OCI-LY1 (cell line): ENCODE measurements around the gene HOXB6.

Experiments
- H2AFZ ChIP-seq: fragments of 200-600 bp; sonication (generic), shearing (Covaris generic); 2 replicates; pipeline ENCODE4 v1.6.0; 2014; ENCODE audit warnings: antibody characterized with exemption, mild to moderate bottlenecking, low read length
- H3F3A ChIP-seq: fragments of 200-600 bp; sonication (generic), shearing (Covaris generic); 2 replicates; pipeline ENCODE4 v1.6.0; 2014; ENCODE audit warnings: mild to moderate bottlenecking, antibody characterized with exemption, low read length, moderate library complexity; ENCODE audit not compliant: insufficient read depth
- H3K27ac ChIP-seq: fragments of 200-600 bp; sonication (generic); 2 replicates; pipeline ENCODE4 v1.5.1; 2014; ENCODE audit warnings: low read length, mixed run types, mild to moderate bottlenecking, low read depth; ENCODE audit not compliant: poor library complexity, severe bottlenecking
- H3K27me3 ChIP-seq: fragments of 200-600 bp; sonication (generic); 2 replicates; pipeline ENCODE4 v1.6.0; 2014; ENCODE audit warnings: antibody characterized with exemption, mild to moderate bottlenecking, low read length, moderate library complexity; ENCODE audit not compliant: insufficient read depth
- H3K36me3 ChIP-seq: fragments of 200-600 bp; sonication (generic); 2 replicates; pipeline ENCODE4 v1.6.1; 2014; ENCODE audit warnings: mild to moderate bottlenecking, antibody characterized with exemption, low read length, moderate library complexity, mixed read lengths; ENCODE audit not compliant: insufficient read depth
- H3K4me1 ChIP-seq: fragments of 200-600 bp; sonication (generic); 2 replicates; pipeline ENCODE4 v1.5.1; 2014; ENCODE audit warnings: mild to moderate bottlenecking, low read length, moderate library complexity; ENCODE audit not compliant: insufficient read depth, severe bottlenecking
- H3K4me2 ChIP-seq: fragments of 200-600 bp; sonication (generic), shearing (Covaris generic); 2 replicates; pipeline ENCODE4 v1.6.1; 2014; ENCODE audit warnings: low read length
- H3K4me3 ChIP-seq: fragments of 200-600 bp; sonication (generic); 2 replicates; pipeline ENCODE4 v1.5.1; 2014; ENCODE audit warnings: low read length, low read depth, mild to moderate bottlenecking, mixed read lengths; ENCODE audit not compliant: poor library complexity, severe bottlenecking
- H3K79me2 ChIP-seq: fragments of 200-600 bp; shearing (Covaris generic); 2 replicates; pipeline ENCODE4 v1.6.1; 2016; ENCODE audit warnings: mixed run types, low read length, mixed read lengths; ENCODE audit not compliant: insufficient read depth
- H3K9ac ChIP-seq: fragments of 200-600 bp; sonication (generic), shearing (Covaris generic); 2 replicates; pipeline ENCODE4 v1.6.1; 2014; ENCODE audit warnings: mild to moderate bottlenecking, low read length, mixed read lengths
- H3K9me2 ChIP-seq: fragments of 200-600 bp; sonication (generic), shearing (Covaris generic); 2 replicates; pipeline ENCODE4 v1.6.1; 2014; ENCODE audit warnings: low read depth, mild to moderate bottlenecking, low read length, mixed read lengths
- H3K9me3 ChIP-seq: fragments of 200-600 bp; shearing (Covaris generic); 2 replicates; pipeline ENCODE4 v1.6.1; 2014; ENCODE audit warnings: low read length, mixed read lengths
- H4K20me1 ChIP-seq: fragments of 200-600 bp; sonication (generic), shearing (Covaris generic); 2 replicates; pipeline ENCODE4 v1.6.0; 2016; ENCODE audit warnings: mild to moderate bottlenecking, low read length; ENCODE audit not compliant: insufficient read depth
- CTCF ChIP-seq: fragments of 200-600 bp; sonication (generic), shearing (Covaris generic); IDR thresholded peaks from 2 replicates; pipeline ENCODE4 v1.5.1; 2017; ENCODE audit warnings: mild to moderate bottlenecking, antibody characterized with exemption, low read length, moderate library complexity, mixed read lengths
- EZH2 ChIP-seq: fragments of 200-600 bp; sonication (generic), shearing (Covaris generic); IDR thresholded peaks from 2 replicates; pipeline ENCODE4 v1.8.0; 2017; ENCODE audit warnings: borderline replicate concordance, mixed run types, mild to moderate bottlenecking, antibody characterized with exemption, low read length, moderate library complexity, mixed read lengths

Gene HOXB6

GRCh38 chr17:48630925-48631692 lies 26.3 kb upstream of the HOXB6 start:
- Histone ChIP-seq H3K79me2 (no peaks in the 10 kb centered on the region), H3K27ac (no peak overlapping the region), H4K20me1 (no peaks in the 10 kb centered on the region), H3K27me3 (peaks cover 6% of the 10 kb centered on the region; the same call in 1 of the 2 replicates), H3K4me1 (no peaks in the 10 kb centered on the region), H3F3A (no peaks in the 10 kb centered on the region), H3K9me3 (no peaks in the 10 kb centered on the region), H2AFZ (no peak overlapping the region), H3K4me2 (no peak overlapping the region), H3K36me3 (no peaks in the 10 kb centered on the region), H3K9me2 (no peaks in the 10 kb centered on the region), H3K4me3 (no peak overlapping the region), H3K9ac (no peak overlapping the region)
- TF ChIP-seq CTCF (no peak), EZH2 (no peak)

- Histone ChIP-seq H4K20me1 (no peaks in the 10 kb centered on the region), H3K9me2 (no peaks in the 10 kb centered on the region), H3K4me3 (no peak overlapping the region), H3K4me2 (no peak overlapping the region), H3K27ac (no peak overlapping the region), H3K9me3 (no peaks in the 10 kb centered on the region), H3K79me2 (no peaks in the 10 kb centered on the region), H2AFZ (no peak overlapping the region), H3K36me3 (no peaks in the 10 kb centered on the region), H3K4me1 (no peaks in the 10 kb centered on the region), H3K27me3 (peaks cover 4% of the 10 kb centered on the region; the same call in 1 of the 2 replicates), H3K9ac (no peak overlapping the region), H3F3A (no peaks in the 10 kb centered on the region)
- TF ChIP-seq CTCF: no peak
- no peak for TF ChIP-seq EZH2
Observed at GRCh38 chr17:48630009-48630924, 25.5 kb upstream of the HOXB6 start.

GRCh38 chr17:48629411-48629759 lies 24.6 kb upstream of the HOXB6 start:
- Histone ChIP-seq H3K9me3 (no peaks in the 10 kb centered on the region), H3K9me2 (no peaks in the 10 kb centered on the region), H3K27ac (no peak overlapping the region), H3K36me3 (no peaks in the 10 kb centered on the region), H4K20me1 (no peaks in the 10 kb centered on the region), H2AFZ (no peak overlapping the region), H3K4me3 (no peak overlapping the region), H3K27me3 (no peaks in the 10 kb centered on the region; the same call in 1 of the 2 replicates), H3K79me2 (no peaks in the 10 kb centered on the region), H3K9ac (no peak overlapping the region), H3K4me1 (no peaks in the 10 kb centered on the region), H3F3A (no peaks in the 10 kb centered on the region), H3K4me2 (no peak overlapping the region)
- TF ChIP-seq CTCF (no peak), EZH2 (no peak)
